ENCODE data around the gene CBFA2T2.

DNA sequence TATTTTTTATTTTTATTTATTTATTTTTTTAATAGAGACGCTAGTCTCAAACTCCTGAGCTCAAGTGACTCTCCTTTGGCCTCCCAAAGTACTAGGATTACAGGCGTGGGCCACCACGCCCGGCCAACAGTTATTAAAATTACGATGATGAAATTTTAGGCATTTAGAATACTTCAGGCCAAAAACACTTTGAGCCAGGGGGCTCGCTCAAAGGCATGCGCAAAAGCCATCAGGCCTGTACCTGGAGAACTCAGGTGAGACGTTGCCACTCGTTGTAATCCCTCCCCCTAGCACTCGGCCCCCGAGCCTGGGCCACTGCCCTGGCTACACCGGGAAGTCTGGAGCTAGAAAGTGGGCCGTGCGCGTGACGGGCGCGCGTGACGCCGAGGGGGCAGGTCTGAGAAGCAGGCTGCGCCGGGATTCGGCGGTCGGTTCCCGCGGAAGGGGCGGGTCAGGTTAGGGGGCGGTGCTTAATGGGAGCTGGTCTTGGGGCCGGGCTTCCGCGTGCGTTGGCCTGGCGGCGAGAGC is 337 bp upstream of the CBFA2T2 start:
- TF ChIP-seq, protein P1, sequence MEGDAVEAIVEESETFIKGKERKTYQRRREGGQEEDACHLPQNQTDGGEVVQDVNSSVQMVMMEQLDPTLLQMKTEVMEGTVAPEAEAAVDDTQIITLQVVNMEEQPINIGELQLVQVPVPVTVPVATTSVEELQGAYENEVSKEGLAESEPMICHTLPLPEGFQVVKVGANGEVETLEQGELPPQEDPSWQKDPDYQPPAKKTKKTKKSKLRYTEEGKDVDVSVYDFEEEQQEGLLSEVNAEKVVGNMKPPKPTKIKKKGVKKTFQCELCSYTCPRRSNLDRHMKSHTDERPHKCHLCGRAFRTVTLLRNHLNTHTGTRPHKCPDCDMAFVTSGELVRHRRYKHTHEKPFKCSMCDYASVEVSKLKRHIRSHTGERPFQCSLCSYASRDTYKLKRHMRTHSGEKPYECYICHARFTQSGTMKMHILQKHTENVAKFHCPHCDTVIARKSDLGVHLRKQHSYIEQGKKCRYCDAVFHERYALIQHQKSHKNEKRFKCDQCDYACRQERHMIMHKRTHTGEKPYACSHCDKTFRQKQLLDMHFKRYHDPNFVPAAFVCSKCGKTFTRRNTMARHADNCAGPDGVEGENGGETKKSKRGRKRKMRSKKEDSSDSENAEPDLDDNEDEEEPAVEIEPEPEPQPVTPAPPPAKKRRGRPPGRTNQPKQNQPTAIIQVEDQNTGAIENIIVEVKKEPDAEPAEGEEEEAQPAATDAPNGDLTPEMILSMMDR (IDR thresholded peaks at IDR 0.05): no peak
- TF ChIP-seq POLR2A (IDR thresholded peaks at IDR 0.05): peak in 2 of 4 donors; percentile 73 to 80
- peak; percentile 97 to 99 (median 98) for TF ChIP-seq POLR2AphosphoS5 (IDR thresholded peaks at IDR 0.05)
- TF ChIP-seq EP300 (IDR thresholded peaks at IDR 0.05): no peak

All from stomach (tissue), 4 donors.